Naive thymus-derived CD4-positive, alpha-beta T cell (primary cell): Measurements from ENCODE around the gene MYL3. TPM values are rescaled to one million over a fixed set of nuclear protein-coding genes. Genes with fewer than 3 reads are reported as not detected.

ENCODE experiments used
- ATAC-seq: fragments of 150-1000 bp; cut with Tn5 transposase; 2 replicates; pipeline ENCODE4 v1.10.0; 2021; ENCODE audit warnings: mild to moderate bottlenecking, moderate library complexity
- CTCF ChIA-PET: fragments of 350-600 bp; sonication (Branson Sonifier 250); formaldehyde crosslinking; loops from one replicate; lab custom pipeline; 2021; ENCODE audit warnings: antibody characterized with exemption; lab: Charles Lee
- POLR2A ChIA-PET: fragments of 350-600 bp; sonication (Branson Sonifier 250); formaldehyde crosslinking; loops from one replicate; lab custom pipeline; 2021; ENCODE audit warnings: antibody characterized with exemption, inconsistent platforms; lab: Charles Lee
- DNase-seq, 9 donors: peaks; one replicate each; pipeline versions ENCODE4 v3.0.0 to v3.0.0-alpha.2; 2020 to 2022; ENCODE audit warnings: mixed read lengths in 1 of 9
- H3K27ac ChIP-seq: one replicate; pipeline ENCODE4 v1.7.0; 2013; ENCODE audit warnings: mild to moderate bottlenecking, low read depth, low read length, moderate library complexity
- H3K27me3 ChIP-seq, 2 donors: one replicate each; pipeline ENCODE4 v1.7.0; 2013; ENCODE audit warnings: low read length in 2 of 2, mild to moderate bottlenecking in 2 of 2, moderate library complexity in 2 of 2; ENCODE audit not compliant: control insufficient read depth in 2 of 2, insufficient read depth in 2 of 2
- H3K36me3 ChIP-seq, 3 experiments: 1 replicate in 2 of 3; 2 replicates in 1 of 3; pipeline ENCODE4 v1.7.0; 2013; ENCODE audit warnings: low read length in 3 of 3, mild to moderate bottlenecking in 3 of 3, moderate library complexity in 1 of 3; ENCODE audit not compliant: insufficient read depth in 3 of 3, control insufficient read depth in 2 of 3
- H3K4me1 ChIP-seq, 2 donors: one replicate each; pipeline ENCODE4 v1.7.0; 2013; ENCODE audit warnings: low read length in 2 of 2, mild to moderate bottlenecking in 2 of 2, moderate library complexity in 1 of 2; ENCODE audit not compliant: control insufficient read depth in 2 of 2, insufficient read depth in 2 of 2
- H3K4me3 ChIP-seq: 2 replicates; pipeline ENCODE4 v1.7.0; 2013; ENCODE audit warnings: mild to moderate bottlenecking, low read length
- H3K9me3 ChIP-seq, 3 experiments: 1 replicate in 2 of 3; 2 replicates in 1 of 3; pipeline ENCODE4 v1.7.0; 2013; ENCODE audit warnings: low read length in 3 of 3; ENCODE audit not compliant: control insufficient read depth in 2 of 3
- H3K27ac Mint-ChIP-seq, 9 donors: one replicate each; pipeline ENCODE4 v1.8.0; 2020 to 2022; ENCODE audit warnings: mixed read lengths in 9 of 9, mild to moderate bottlenecking in 8 of 9, moderate library complexity in 5 of 9, inconsistent platforms in 2 of 9
- H3K27me3 Mint-ChIP-seq, 5 donors: one replicate each; pipeline ENCODE4 v1.8.0; 2021 to 2022; ENCODE audit warnings: mixed read lengths in 5 of 5, mild to moderate bottlenecking in 1 of 5
- H3K36me3 Mint-ChIP-seq, 5 donors: one replicate each; pipeline ENCODE4 v1.8.0; 2020 to 2022; ENCODE audit warnings: mixed read lengths in 5 of 5, mild to moderate bottlenecking in 3 of 5, inconsistent platforms in 1 of 5
- H3K4me1 Mint-ChIP-seq, 7 donors: one replicate each; pipeline ENCODE4 v1.8.0; 2020 to 2022; ENCODE audit warnings: mixed read lengths in 7 of 7, mild to moderate bottlenecking in 3 of 7, inconsistent platforms in 1 of 7
- H3K4me3 Mint-ChIP-seq, 10 donors: one replicate each; pipeline ENCODE4 v1.8.0; 2020 to 2022; ENCODE audit warnings: mild to moderate bottlenecking in 10 of 10, mixed read lengths in 10 of 10, moderate library complexity in 6 of 10, inconsistent platforms in 2 of 10
- H3K9me3 Mint-ChIP-seq, 11 donors: one replicate each; pipeline ENCODE4 v1.8.0; 2020 to 2022; ENCODE audit warnings: mixed read lengths in 11 of 11, mild to moderate bottlenecking in 4 of 11, inconsistent platforms in 1 of 11, moderate library complexity in 1 of 11
- intact Hi-C, 2 donors: fragments of 100-400 bp; cut with micrococcal nuclease; formaldehyde crosslinking; loops; one replicate each; pipeline ENCODE4 v1.15.1; 2023
- polyA plus RNA-seq, 2 donors: library from polyadenylated mRNA; unstranded; fragments of 300-500 nt; fragmentation: Illumina TruSeq; gene quantifications; one replicate each; pipeline ENCODE4 v1.2.3, GENCODE V29; 2021
- total RNA-seq, 6 experiments: library from RNA in 5 of 6; stranded (reverse) in 5 of 6; gene quantifications; 1 replicate in 5 of 6; 2 replicates in 1 of 6; pipeline ENCODE4 v1.2.3 and lab custom pipeline; 2021 to 2026

The MYL3 gene
- total and polyA plus RNA-seq, 7 experiments from 2014 or later: not detected

GRCh38 chr3:46904303-46905212 lies 41.3 kb upstream of the MYL3 start:
- Mint-ChIP-seq H3K36me3 (no peaks in the 10 kb centered on the region), H3K4me3 (no peak overlapping the region), H3K27me3 (no peaks in the 10 kb centered on the region), H3K4me1 (peaks cover 3 to 4% (median 3%) of the 10 kb centered on the region in 7 donors), H3K27ac (no peak overlapping the region), H3K9me3 (no peaks in the 10 kb centered on the region)
- no peak overlapping the region for H3K27ac ChIP-seq
- intact Hi-C loops: no loop called here
- ATAC-seq: no peak
- peaks cover 3 to 5% of the 10 kb centered on the region in 2 donors for H3K4me1 ChIP-seq
- no peak for DNase-seq
- ChIA-PET CTCF (no interaction called here), POLR2A (no interaction called here)
- no peaks in the 10 kb centered on the region for H3K27me3 ChIP-seq
- no peak overlapping the region for H3K4me3 ChIP-seq
- no peaks in the 10 kb centered on the region for H3K36me3 ChIP-seq
- no peaks in the 10 kb centered on the region for H3K9me3 ChIP-seq

GRCh38 chr3:46903341-46904302 lies 40.4 kb upstream of the MYL3 start:
- Histone ChIP-seq H3K4me1 (no peaks in the 10 kb centered on the region), H3K27ac (no peak overlapping the region), H3K9me3 (no peaks in the 10 kb centered on the region), H3K4me3 (no peak overlapping the region), H3K36me3 (no peaks in the 10 kb centered on the region), H3K27me3 (no peaks in the 10 kb centered on the region)
- ChIA-PET CTCF (no interaction called here), POLR2A (no interaction called here)
- Mint-ChIP-seq H3K36me3 (no peaks in the 10 kb centered on the region), H3K4me3 (no peak overlapping the region), H3K27me3 (peaks cover 0 to 8% (median 7%) of the 10 kb centered on the region in 5 donors), H3K9me3 (no peaks in the 10 kb centered on the region), H3K4me1 (peaks cover 0 to 5% (median 2%) of the 10 kb centered on the region in 7 donors), H3K27ac (peak overlapping the region in 1 of 9 donors; percentile 47)
- ATAC-seq (no peak), DNase-seq (no peak)
- intact Hi-C loops: no loop called here

- Histone ChIP-seq H3K9me3 (no peaks in the 10 kb centered on the region), H3K36me3 (no peaks in the 10 kb centered on the region), H3K4me3 (no peak overlapping the region), H3K27me3 (no peaks in the 10 kb centered on the region), H3K4me1 (no peaks in the 10 kb centered on the region), H3K27ac (no peak overlapping the region)
- Mint-ChIP-seq H3K27me3 (peaks cover 6 to 20% (median 17%) of the 10 kb centered on the region in 5 donors), H3K9me3 (no peaks in the 10 kb centered on the region), H3K27ac (no peak overlapping the region), H3K4me3 (no peak overlapping the region), H3K36me3 (no peaks in the 10 kb centered on the region), H3K4me1 (peaks cover 0 to 7% (median 2%) of the 10 kb centered on the region in 7 donors)
- intact Hi-C loops: no loop called here
- ChIA-PET POLR2A (no interaction called here), CTCF (no interaction called here)
- no peak for ATAC-seq
- no peak for DNase-seq
Observed at GRCh38 chr3:46902188-46902631, 39.0 kb upstream of the MYL3 start.

- DNase-seq: no peak
- H3K27me3 ChIP-seq: no peaks in the 10 kb centered on the region
- no peaks in the 10 kb centered on the region for H3K4me1 ChIP-seq
- H3K9me3 ChIP-seq: no peaks in the 10 kb centered on the region
- Mint-ChIP-seq H3K4me3 (no peak overlapping the region), H3K4me1 (peaks cover 0 to 7% (median 2%) of the 10 kb centered on the region in 7 donors), H3K9me3 (no peaks in the 10 kb centered on the region), H3K27ac (no peak overlapping the region), H3K36me3 (no peaks in the 10 kb centered on the region), H3K27me3 (peaks cover 6 to 22% (median 20%) of the 10 kb centered on the region in 5 donors)
- H3K4me3 ChIP-seq: no peak overlapping the region
- no peak for ATAC-seq
- intact Hi-C loops: no loop called here
- H3K27ac ChIP-seq: no peak overlapping the region
- CTCF ChIA-PET: interaction anchor here (1.4 kb wide), 1 partner anchor 56 kb away, joined by 3 read pairs; no protein-coding TSS in a partner anchor
- POLR2A ChIA-PET: no interaction called here
- H3K36me3 ChIP-seq: no peaks in the 10 kb centered on the region
Observed at GRCh38 chr3:46901591-46902187, 38.4 kb upstream of the MYL3 start.

- H3K36me3 Mint-ChIP-seq: no peaks in the 10 kb centered on the region
- Histone ChIP-seq H3K27ac (no peak overlapping the region), H3K27me3 (no peaks in the 10 kb centered on the region), H3K4me1 (no peaks in the 10 kb centered on the region), H3K36me3 (no peaks in the 10 kb centered on the region), H3K4me3 (no peak overlapping the region), H3K9me3 (no peaks in the 10 kb centered on the region)
- H3K27ac Mint-ChIP-seq: no peak overlapping the region
- DNase-seq: no peak
- H3K9me3 Mint-ChIP-seq: no peaks in the 10 kb centered on the region
- ATAC-seq: no peak
- peaks cover 0 to 7% (median 2%) of the 10 kb centered on the region in 7 donors for H3K4me1 Mint-ChIP-seq
- no peak overlapping the region for H3K4me3 Mint-ChIP-seq
- ChIA-PET POLR2A (interaction anchor here (0.6 kb wide), 1 partner anchor 1209 kb away, joined by 4 read pairs; no protein-coding TSS in a partner anchor), CTCF (interaction anchor here (0.9 to 1.4 kb wide), 3 partner anchors 8 to 56 kb away, joined by 3 to 4 read pairs (median 3); no protein-coding TSS in a partner anchor)
- intact Hi-C loops: no loop called here
- H3K27me3 Mint-ChIP-seq: peaks cover 6 to 26% (median 23%) of the 10 kb centered on the region in 5 donors
Observed at GRCh38 chr3:46901061-46901460, 37.8 kb upstream of the MYL3 start.

- Histone ChIP-seq H3K36me3 (no peaks in the 10 kb centered on the region), H3K4me1 (no peaks in the 10 kb centered on the region), H3K27ac (no peak overlapping the region), H3K4me3 (no peak overlapping the region), H3K27me3 (no peaks in the 10 kb centered on the region), H3K9me3 (no peaks in the 10 kb centered on the region)
- Mint-ChIP-seq H3K36me3 (no peaks in the 10 kb centered on the region), H3K4me3 (no peak overlapping the region), H3K4me1 (peaks cover 0 to 9% (median 2%) of the 10 kb centered on the region in 7 donors), H3K27me3 (peaks cover 6 to 27% (median 26%) of the 10 kb centered on the region in 5 donors), H3K9me3 (no peaks in the 10 kb centered on the region), H3K27ac (no peak overlapping the region)
- ChIA-PET POLR2A (interaction anchor here (0.6 kb wide), 1 partner anchor 1210 kb away, joined by 4 read pairs; no protein-coding TSS in a partner anchor), CTCF (interaction anchor here (0.9 to 1.4 kb wide), 4 partner anchors 9 to 198 kb away, joined by 3 to 4 read pairs (median 3); no protein-coding TSS in a partner anchor)
- ATAC-seq: no peak
- DNase-seq: no peak
- intact Hi-C loops: no loop called here
Observed at GRCh38 chr3:46900356-46900755, 37.1 kb upstream of the MYL3 start.
